HG02884 (cell line): ENCODE data around the gene GTF2F1.
"Not testable (repeated sequence)": the region's sequence is repeated elsewhere in the genome, so short reads cannot be mapped to it uniquely, and the experiment has no call there.

Experiments used
- ATAC-seq: cut with Tn5 transposase; IDR thresholded peaks from one replicate; pipeline ENCODE4 v1.9.1; 2021; ENCODE audit warnings: mild to moderate bottlenecking, moderate library complexity; ENCODE audit not compliant: unreplicated experiment

Gene GTF2F1

GRCh38 chr19:6417713-6418561 is 25.0 kb upstream of the GTF2F1 start:
- no peak for ATAC-seq

DNA sequence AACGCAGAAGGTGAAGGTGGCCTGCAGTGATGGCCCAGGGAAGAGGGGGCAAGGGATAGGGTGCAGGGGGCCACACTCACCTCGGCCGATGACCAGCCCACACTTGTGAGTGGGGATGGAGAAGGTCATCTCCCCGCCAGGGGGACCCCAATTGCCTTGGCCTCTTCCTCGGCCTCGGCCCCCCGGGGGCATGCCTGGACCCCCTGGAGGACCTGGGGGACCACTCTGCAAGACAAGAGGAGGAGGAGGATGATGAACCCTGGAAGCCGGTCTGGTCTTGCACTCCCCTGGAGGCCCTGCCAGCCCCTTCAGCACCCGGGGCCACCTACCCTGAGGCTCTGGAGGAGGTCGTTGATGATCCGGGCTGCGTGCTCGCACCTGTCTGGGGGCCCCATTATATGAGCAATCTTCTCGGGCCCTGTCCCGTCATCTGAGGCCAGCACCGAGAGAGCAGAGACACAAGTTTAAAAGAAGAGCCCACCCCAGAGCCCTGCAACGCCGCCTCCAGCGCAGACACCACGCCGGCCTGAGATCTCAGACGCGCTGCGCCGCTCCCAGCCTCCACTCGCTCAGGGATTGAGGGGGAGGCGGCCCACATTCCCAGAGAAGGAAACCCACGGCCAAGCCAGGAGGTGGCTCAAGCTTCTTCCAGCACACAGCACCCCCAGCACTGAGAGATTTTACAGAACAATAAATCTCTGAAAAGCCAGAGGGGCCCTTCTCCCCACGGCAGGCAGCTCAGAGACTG is 23.9 kb upstream of the GTF2F1 start:
- ATAC-seq: no peak

DNA sequence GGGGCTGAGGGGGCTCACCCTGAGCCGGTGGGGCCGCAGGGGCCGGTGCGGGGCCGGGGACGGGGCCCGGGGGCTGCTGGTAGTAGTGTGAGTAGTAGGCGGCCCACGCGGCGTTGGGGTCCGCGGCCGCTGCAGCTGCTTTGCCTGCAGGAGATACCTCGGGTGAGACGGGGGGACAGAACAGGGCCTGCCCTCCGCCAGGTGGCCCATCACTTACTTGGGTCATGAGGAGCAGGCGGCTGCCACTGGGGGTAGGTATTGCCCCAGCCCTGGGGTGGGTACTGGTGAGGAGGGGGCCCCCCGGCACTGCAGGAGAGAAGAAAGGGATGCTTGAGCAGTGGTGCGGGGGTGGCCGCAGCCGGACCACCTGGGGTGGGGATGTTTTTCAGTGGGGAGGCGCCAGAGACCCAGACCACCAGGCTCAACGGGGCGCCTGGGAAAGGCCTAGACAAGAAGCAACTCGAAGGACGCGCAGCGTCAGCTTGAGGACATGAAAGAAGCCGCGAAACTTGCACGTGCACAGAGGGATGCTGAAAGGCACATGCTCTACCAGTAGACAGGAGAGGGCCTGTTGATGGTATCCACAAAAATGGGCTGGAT is 22.7 kb upstream of the GTF2F1 start:
- no peak for ATAC-seq

DNA sequence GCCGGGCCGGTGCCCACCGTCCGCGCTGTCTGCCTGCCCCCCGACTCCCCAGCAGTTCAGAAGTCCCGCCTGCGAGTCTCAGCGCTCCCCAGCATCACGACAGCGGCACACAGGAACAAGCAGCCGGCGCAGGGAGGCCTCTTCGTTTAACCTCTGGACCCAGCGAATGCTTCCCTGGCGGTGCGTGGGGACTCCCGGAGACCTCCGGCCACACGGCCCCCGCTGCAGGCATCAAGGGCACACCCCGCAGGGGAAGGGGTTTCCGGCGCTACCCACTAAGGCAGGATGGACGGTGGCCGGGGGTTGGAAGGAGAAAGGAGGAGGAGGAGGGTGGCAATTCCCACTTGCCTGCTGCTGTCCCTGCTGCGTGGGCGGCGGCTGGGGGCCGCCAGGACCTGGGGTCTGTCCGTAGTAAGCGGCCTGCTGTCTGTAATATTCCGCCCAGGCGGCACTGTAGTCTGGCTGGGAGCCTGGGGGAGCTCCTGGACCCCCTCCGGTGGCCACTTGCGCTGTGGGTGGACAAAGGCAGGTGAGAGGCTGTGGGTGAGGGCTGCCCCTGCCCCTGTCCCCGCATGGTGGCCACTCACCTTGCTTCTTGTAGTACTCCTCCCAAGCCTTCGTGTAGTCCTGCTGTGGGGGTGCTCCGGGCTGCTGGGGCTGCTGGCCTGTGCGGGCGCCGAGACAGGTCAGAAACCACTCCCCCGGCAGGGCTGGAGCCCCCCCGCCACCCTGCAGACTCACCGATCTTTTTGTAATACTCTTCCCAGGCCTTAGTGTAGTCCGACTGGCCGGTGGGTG is 22.0 kb upstream of the GTF2F1 start:
- no peak for ATAC-seq

GRCh38 chr19:6413721-6414643 is 21.0 kb upstream of the GTF2F1 start:
- ATAC-seq: no peak

DNA sequence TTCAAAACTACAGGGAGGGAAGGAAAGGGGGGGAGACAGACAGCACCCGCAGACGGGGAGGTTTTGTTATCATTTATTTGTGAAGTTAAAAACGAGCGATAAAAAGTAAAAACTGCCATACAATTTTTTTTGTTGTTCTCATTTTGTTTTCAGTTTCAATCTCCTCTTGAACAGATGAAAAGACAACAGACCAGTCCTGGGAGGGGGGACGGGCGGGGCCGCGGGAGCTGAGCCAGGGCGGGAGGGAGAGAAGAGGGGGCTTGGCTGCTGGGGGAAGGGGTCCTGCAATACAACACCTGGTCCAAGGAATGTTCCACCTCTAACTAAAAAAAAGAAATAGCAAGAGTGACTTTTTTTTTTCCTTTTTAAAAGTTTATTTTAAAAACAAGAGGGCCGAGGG is 20.3 kb upstream of the GTF2F1 start:
- no peak for ATAC-seq

DNA sequence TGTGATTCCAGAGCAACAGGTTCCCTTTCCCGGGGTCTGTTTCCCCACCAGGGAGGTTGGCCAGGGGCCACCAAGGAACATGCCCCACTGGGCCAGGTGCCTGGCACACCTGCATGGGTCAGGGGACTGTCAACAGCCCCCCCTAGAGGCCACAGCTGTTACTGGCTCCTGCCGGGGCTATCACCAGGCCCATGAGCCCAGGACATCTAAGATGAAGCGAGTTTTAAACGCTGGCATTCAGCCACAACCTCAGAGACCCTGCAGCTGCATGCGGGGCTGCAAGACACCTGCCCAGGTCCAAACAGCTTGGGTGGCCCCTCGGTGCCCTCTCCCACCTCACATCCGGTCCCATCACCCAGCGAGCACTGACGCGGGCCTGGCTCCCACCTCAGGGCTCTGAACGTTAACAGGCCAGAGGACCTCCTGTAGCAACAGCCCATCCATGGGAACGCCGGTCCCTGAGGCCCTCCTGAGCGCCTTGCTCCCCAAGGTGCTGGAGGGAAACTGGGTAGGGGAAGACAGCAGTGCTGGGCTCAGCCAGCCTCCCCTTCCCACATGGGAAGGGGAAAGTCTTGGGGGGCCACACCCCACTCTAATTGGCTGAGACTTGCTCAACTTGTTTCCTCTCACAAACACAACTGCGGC is 19.6 kb upstream of the GTF2F1 start:
- ATAC-seq: no peak

GRCh38 chr19:6412061-6412446 is 19.1 kb upstream of the GTF2F1 start:
- ATAC-seq: no peak

DNA sequence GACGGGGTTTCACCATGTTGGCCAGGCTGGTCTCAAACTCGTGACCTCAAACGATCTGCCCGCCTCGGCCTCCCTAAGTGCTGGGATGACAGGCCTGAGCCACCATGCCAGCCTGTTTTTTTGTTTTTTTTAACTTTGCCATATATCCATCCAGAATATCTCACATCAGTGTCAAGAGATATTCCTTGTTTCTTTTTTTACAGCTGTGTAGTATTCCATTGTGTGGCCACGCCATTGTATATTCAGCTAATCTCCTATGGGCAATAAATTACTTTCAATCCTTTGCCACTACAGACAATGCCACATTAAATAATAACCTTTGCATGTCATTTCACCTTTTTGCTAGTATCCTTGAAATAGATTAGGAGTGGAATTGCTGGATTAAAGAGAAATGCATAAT is 16.4 kb upstream of the GTF2F1 start:
- no peak for ATAC-seq

GRCh38 chr19:6406401-6406800 is 13.4 kb upstream of the GTF2F1 start:
- ATAC-seq: no peak

- ATAC-seq: no peak
These were observed 10.1 kb upstream of the GTF2F1 start for GRCh38 chr19:6402837-6403608.

DNA sequence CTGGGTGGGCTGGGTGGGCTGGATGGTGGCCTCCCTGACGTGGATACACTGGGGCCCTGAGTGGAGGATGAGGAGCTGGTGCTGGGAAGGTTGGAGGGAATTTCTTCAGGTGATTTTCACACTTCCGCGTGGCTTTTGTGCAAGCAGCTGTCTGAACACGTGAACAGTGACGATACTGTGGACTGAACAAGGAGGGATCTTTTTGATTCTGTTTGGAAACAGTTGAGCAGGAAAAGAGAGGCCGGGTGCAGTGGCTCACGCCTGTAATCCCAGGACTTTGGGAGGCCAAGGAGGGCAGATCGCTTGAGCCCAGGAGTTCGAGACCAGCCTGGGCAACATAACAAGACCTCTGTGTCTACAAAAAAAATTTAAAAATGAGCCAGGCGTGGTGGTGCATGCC is 9.1 kb upstream of the GTF2F1 start:
- no peak for ATAC-seq

DNA sequence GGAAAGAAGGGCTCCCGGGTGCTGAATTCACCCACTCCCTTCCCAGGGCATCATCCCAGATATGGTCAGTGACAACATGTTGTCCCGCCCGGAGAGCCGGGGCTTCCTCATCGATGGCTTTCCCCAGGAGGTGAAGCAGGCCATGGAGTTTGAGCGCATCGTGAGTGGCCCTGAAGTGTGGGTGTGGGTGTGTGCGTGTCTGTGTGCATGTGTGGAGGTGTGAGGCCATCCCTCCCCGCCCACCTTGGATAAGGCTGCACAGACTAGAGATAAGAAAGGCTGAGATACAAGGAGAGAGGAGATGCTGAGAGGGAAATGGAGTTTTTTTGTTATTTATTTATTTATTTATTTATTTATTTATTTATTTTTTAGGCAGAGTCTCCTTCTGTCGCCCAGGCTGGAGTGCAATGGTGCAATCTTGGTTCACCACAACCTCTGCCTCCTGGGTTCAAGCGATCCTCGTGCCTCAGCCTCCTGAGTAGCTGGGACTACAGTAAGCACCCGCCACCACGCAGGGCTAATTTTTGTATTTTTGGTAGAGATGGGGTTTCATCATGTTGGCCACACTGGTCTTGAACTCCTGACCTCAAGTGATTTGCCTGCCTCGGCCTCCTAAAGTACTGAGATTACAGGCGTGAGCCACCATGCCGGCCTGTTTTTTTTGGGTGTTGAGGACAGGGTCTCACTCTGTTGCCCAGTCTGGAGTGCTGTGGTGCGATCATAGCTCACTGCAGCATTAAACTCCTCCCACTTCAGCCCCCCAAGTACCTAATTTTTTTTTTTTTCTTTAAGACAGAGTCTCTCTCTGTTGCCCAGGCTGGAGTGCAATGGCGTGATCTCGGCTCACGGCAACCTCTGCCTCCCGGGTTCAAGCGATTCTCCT is 7.3 kb upstream of the GTF2F1 start:
- not testable (repeated sequence) for ATAC-seq

- ATAC-seq: no peak
These were observed 3.3 kb upstream of the GTF2F1 start for GRCh38 chr19:6396305-6396704.

DNA sequence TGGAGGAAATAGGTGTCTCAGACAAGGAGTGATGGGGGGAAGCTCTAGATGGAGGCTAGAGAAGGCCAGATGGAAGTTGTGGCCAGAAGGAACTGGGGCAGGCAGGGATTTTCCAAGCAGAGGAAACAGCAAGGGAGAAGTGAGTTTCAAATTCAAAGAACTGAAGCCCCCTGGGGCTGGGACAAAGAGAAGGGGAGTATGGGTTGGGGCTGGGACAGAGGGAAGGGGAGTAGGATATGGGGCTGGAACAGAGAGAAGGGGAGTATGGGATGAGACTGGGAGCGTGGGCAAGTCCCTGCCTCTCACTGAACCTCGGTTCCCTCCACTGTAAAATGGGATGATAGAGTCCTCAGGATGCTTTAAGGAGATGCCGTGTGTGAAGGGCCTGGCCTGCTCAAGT is 1.9 kb upstream of the GTF2F1 start:
- no peak for ATAC-seq

DNA sequence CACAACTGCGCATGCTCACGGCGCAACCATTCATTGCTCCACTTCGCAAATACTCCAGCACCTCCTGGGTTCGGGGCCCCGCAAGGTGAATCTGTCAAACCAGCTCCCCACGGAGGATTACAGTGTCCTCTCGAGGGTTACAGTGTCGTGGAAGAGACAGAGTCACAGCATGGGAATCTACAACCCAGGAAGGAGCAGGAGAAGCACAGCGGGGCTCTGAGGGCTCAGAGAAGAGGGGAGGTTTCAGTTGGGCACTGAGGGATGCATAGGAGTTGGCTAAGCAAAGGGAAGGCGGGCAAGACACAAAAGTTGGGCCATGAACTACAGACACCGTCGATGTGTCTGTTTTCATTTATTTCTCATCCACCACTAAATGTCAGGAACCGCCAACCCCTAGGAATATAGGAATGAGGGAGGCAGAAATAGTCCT is 1.0 kb upstream of the GTF2F1 start:
- no peak for ATAC-seq

DNA sequence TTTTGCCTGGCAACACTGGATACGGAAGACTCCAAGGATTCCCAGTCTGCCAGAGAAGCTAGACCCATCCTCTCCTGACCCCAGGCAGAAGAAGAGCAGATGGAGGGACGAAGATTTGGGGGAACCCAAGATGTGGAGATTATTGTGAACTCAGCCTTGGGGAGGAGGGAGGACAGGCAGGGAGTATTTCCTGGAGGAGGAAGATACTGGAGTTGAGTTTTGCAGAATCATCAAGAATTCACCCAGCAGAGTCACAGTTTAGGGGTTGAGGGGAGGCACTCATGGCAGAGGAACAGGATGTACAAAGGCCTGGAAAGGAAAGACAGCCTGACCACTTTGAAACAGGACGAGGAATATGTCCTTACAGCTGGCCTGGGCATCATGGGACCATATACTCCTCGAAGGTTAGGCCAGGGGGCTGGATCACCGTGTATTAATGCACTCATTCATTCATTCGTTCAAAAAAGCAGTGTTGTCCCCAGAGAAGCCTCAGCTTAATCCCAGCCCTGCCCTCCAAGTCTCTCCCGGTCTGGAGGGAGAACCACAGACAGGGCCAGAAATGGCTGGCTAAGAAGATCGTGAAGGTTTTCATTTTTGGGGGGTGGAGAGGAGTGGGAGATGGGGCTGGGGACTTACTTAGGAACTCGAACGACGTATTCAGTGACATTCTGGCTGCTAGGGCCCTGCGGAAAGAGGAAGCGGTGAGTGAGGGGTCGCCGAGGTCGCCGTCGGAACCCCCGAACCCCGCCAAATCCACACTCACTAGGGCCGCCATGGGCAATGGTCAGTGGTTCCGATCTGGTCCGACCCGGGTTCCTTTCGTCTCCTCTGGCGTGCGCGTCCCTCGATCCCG is 517 bp downstream of the GTF2F1 start:
- ATAC-seq: no peak
